ENCODE results near the gene SMOC2. TPM values are rescaled to one million over a fixed set of nuclear protein-coding genes. Genes with fewer than 3 reads are reported as not detected.
"Not testable (repeated sequence)": the region's sequence is repeated elsewhere in the genome, so short reads cannot be mapped to it uniquely, and the experiment has no call there.

Gene SMOC2
- polyA plus RNA-seq, 1 experiment, result not detected

- DNase-seq (ENCODE audit: low read depth, low spot score), result no peak
- POLR2A ChIA-PET, result no interaction called here
Observed at GRCh38 chr6:168534265-168534664, 93.3 kb downstream of the SMOC2 start.

GRCh38 chr6:168535711-168536110, 94.7 kb downstream of the SMOC2 start:
- POLR2A ChIA-PET, result no interaction called here
- Histone ChIP-seq H3K27ac (ENCODE audit: low read depth, low read length) (no peak overlapping the region), H3K27me3 (ENCODE audit: control insufficient read depth, insufficient read depth, low read length) (no peaks in the 10 kb centered on the region), H3K4me3 (ENCODE audit: low read depth, low read length) (no peak overlapping the region), H3K9me3 (ENCODE audit: control insufficient read depth, insufficient read depth, low read length) (peaks cover 82% of the 10 kb centered on the region)
- no peak for TF ChIP-seq CTCF (IDR thresholded peaks at IDR 0.05; ENCODE audit: low read depth, low read length)
- no peak for DNase-seq (ENCODE audit: low read depth, low spot score)
- CTCF ChIA-PET, result no interaction called here

More at GRCh38 chr6:168534265-168534664, 93.3 kb downstream of the SMOC2 start:
- peaks cover 78% of the 10 kb centered on the region for H3K9me3 ChIP-seq (ENCODE audit: control insufficient read depth, insufficient read depth, low read length)
- H3K27ac ChIP-seq (ENCODE audit: low read depth, low read length), result no peak overlapping the region
- TF ChIP-seq CTCF (IDR thresholded peaks at IDR 0.05; ENCODE audit: low read depth, low read length), result no peak
- no peaks in the 10 kb centered on the region for H3K27me3 ChIP-seq (ENCODE audit: control insufficient read depth, insufficient read depth, low read length)
- CTCF ChIA-PET, result no interaction called here
- H3K4me3 ChIP-seq (ENCODE audit: low read depth, low read length), result no peak overlapping the region

DNA sequence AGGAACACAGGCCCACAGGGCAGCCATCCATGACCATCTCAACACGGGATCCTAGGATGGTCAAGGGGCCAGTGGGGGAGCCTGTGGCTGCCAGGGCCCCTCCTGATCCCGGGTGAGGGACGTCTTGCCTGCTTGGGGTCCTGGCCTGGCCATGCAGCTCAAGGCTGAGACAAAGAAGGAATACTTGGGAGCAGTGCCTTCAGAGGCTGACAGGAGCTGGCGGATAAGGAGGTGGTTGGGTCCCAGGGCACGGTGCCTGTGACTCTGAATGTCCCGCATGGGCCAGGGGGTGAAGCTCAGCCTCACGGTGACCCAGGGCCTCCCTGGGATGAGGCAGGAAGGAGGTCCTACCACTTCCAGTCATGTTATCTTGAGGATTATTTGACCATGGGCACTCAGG, 95.2 kb downstream of the SMOC2 start:
- CTCF ChIA-PET, result no interaction called here
- H3K4me3 ChIP-seq (ENCODE audit: low read depth, low read length), result no peak overlapping the region
- no peak for TF ChIP-seq CTCF (IDR thresholded peaks at IDR 0.05; ENCODE audit: low read depth, low read length)
- POLR2A ChIA-PET, result no interaction called here
- no peak for DNase-seq (ENCODE audit: low read depth, low spot score)
- peaks cover 81% of the 10 kb centered on the region for H3K9me3 ChIP-seq (ENCODE audit: control insufficient read depth, insufficient read depth, low read length)
- no peak overlapping the region for H3K27ac ChIP-seq (ENCODE audit: low read depth, low read length)
- no peaks in the 10 kb centered on the region for H3K27me3 ChIP-seq (ENCODE audit: control insufficient read depth, insufficient read depth, low read length)

DNA sequence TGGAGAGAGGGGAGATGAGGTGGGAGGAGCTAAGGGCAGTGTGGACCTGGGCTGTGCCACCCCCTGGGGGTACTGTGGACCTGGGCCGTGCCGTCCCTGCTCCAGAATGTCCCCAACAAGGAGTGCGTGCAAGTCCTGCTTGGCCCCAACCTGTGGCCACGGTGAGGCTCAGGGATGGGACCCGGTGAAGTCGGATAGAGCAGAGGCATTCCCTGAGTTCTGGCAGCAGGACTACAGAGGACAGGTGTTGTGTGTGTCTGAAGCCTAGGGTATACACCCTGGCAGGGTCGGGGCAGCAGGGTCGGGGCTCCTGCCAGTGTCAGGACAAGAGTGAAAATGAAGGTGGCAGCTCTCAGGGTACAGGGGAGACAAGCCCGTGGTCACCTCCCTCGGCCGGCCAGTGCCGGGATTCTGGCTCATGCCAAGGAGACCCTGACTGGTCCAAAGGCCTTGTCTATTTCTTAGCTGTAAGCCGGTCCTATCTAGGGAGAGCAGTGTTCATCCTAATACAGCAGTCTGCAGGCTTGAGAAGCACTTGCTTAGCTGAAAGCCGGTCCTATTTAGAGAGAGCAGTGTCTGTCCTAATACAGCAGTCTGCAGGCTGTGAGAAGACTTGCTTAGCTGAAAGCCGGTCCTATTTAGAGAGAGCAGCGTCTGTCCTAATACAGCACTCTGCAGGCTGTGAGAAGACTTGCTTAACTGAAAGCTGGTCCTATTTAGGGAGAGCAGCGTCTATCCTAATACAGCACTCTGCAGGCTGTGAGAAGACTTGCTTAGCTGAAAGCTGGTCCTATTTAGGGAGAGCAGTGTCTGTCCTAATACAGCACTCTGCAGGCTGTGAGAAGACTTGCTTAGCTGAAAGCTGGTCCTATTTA, 95.9 kb downstream of the SMOC2 start:
- Histone ChIP-seq H3K27me3 (ENCODE audit: control insufficient read depth, insufficient read depth, low read length) (no peaks in the 10 kb centered on the region), H3K9me3 (ENCODE audit: control insufficient read depth, insufficient read depth, low read length) (peaks cover 79% of the 10 kb centered on the region), H3K27ac (ENCODE audit: low read depth, low read length) (no peak overlapping the region), H3K4me3 (ENCODE audit: low read depth, low read length) (no peak overlapping the region)
- no peak for TF ChIP-seq CTCF (IDR thresholded peaks at IDR 0.05; ENCODE audit: low read depth, low read length)
- ChIA-PET CTCF (no interaction called here), POLR2A (no interaction called here)
- DNase-seq (ENCODE audit: low read depth, low spot score), result no peak

GRCh38 chr6:168537540-168537884, 96.5 kb downstream of the SMOC2 start:
- Histone ChIP-seq H3K27ac (ENCODE audit: low read depth, low read length) (no peak overlapping the region), H3K27me3 (ENCODE audit: control insufficient read depth, insufficient read depth, low read length) (no peaks in the 10 kb centered on the region), H3K9me3 (ENCODE audit: control insufficient read depth, insufficient read depth, low read length) (peaks cover 80% of the 10 kb centered on the region), H3K4me3 (ENCODE audit: low read depth, low read length) (no peak overlapping the region)
- TF ChIP-seq CTCF (IDR thresholded peaks at IDR 0.05; ENCODE audit: low read depth, low read length), result no peak
- ChIA-PET CTCF (no interaction called here), POLR2A (no interaction called here)
- no peak for DNase-seq (ENCODE audit: low read depth, low spot score)

GRCh38 chr6:168538188-168538891, 97.4 kb downstream of the SMOC2 start:
- POLR2A ChIA-PET; H3K4me3 ChIP-seq (ENCODE audit: low read depth, low read length); H3K27me3 ChIP-seq (ENCODE audit: control insufficient read depth, insufficient read depth, low read length); CTCF ChIA-PET; DNase-seq (ENCODE audit: low read depth, low spot score); H3K27ac ChIP-seq (ENCODE audit: low read depth, low read length): not testable (repeated sequence)
- peaks cover 76% of the 10 kb centered on the region for H3K9me3 ChIP-seq (ENCODE audit: control insufficient read depth, insufficient read depth, low read length)
